Endodermal cell (in vitro differentiated cells): ENCODE results near the gene PRR5L. TPM values are rescaled to one million over a fixed set of nuclear protein-coding genes. Genes with fewer than 3 reads are reported as not detected.

Experiments used
- DNase-seq: peaks from one replicate; pipeline ENCODE4 v3.0.0-alpha.2; 2017
- H3K27ac ChIP-seq: 2 replicates; pipeline ENCODE4 v1.5.1; 2013; ENCODE audit warnings: mild to moderate bottlenecking, low read depth, low read length, moderate library complexity
- H3K27me3 ChIP-seq: 2 replicates; pipeline ENCODE4 v1.6.1; 2013; ENCODE audit warnings: mild to moderate bottlenecking, low read length, moderate library complexity; ENCODE audit not compliant: insufficient read depth, control insufficient read depth, poor library complexity, severe bottlenecking
- H3K36me3 ChIP-seq: 2 replicates; pipeline ENCODE4 v1.7.0; 2013; ENCODE audit warnings: mild to moderate bottlenecking, low read length, moderate library complexity; ENCODE audit not compliant: control insufficient read depth, insufficient read depth
- H3K4me1 ChIP-seq: one replicate; pipeline ENCODE4 v1.7.0; 2013; ENCODE audit warnings: low read length; ENCODE audit not compliant: control insufficient read depth, insufficient read depth
- H3K4me3 ChIP-seq: 2 replicates; pipeline ENCODE4 v1.5.1; 2013; ENCODE audit warnings: mild to moderate bottlenecking, low read length, moderate library complexity
- H3K9ac ChIP-seq: 2 replicates; pipeline ENCODE4 v1.6.1; 2013; ENCODE audit warnings: mild to moderate bottlenecking, low read length, moderate library complexity; ENCODE audit not compliant: poor library complexity, severe bottlenecking; ENCODE audit errors: extremely low read depth
- H3K9me3 ChIP-seq: 2 replicates; pipeline ENCODE4 v1.6.1; 2013; ENCODE audit warnings: mild to moderate bottlenecking, low read length, moderate library complexity; ENCODE audit not compliant: control insufficient read depth
- H3K27ac Mint-ChIP-seq: 2 replicates; pipeline ENCODE4 v1.8.0; 2020; ENCODE audit warnings: mixed read lengths
- H3K27me3 Mint-ChIP-seq: 2 replicates; pipeline ENCODE4 v1.8.0; 2021; ENCODE audit warnings: mild to moderate bottlenecking, mixed read lengths; ENCODE audit not compliant: insufficient read depth
- H3K36me3 Mint-ChIP-seq: 2 replicates; pipeline ENCODE4 v1.8.0; 2020; ENCODE audit warnings: low read depth, mixed read lengths
- H3K4me1 Mint-ChIP-seq: 2 replicates; pipeline ENCODE4 v1.8.0; 2020; ENCODE audit warnings: mixed read lengths
- H3K4me3 Mint-ChIP-seq: 2 replicates; pipeline ENCODE4 v1.8.0; 2020; ENCODE audit warnings: mild to moderate bottlenecking, moderate library complexity, mixed read lengths
- H3K9me3 Mint-ChIP-seq: 2 replicates; pipeline ENCODE4 v1.8.0; 2020; ENCODE audit warnings: mild to moderate bottlenecking, mixed read lengths
- WGBS, 2 experiments: methylation state at CpG; one replicate each; pipeline versions ENCODE4 v1.1.5 to v1.1.7; 2013; ENCODE audit warnings: missing lambda C conversion rate in 2 of 2, mixed read lengths in 1 of 2; ENCODE audit not compliant: insufficient coverage in 1 of 2, insufficient read length in 1 of 2; 5-methylcytosine and 5-hydroxymethylcytosine counted together
- total RNA-seq, 2 donors: library from RNA; stranded (reverse); fragmentation: NEBNext Ultra II Directional in 1 of 2; extraction: Animal tissue kit (Norgen Biotek cat#: 25700) in 1 of 2; gene quantifications; 2 replicates in 1 of 2; 3 replicates in 1 of 2; pipeline ENCODE4 v1.2.1, GENCODE V29; 2021
- TF ChIP-seq, protein P1 (sequence below): fragments of 200-600 bp; sonication (generic); conservative IDR thresholded peaks from 2 replicates; pipeline ENCODE4 v1.5.0; 2021; ENCODE audit warnings: antibody characterized with exemption, mild to moderate bottlenecking

The PRR5L gene
- total RNA-seq, 2 donors from 2014 or later = 5.3 to 7.2 TPM

DNA sequence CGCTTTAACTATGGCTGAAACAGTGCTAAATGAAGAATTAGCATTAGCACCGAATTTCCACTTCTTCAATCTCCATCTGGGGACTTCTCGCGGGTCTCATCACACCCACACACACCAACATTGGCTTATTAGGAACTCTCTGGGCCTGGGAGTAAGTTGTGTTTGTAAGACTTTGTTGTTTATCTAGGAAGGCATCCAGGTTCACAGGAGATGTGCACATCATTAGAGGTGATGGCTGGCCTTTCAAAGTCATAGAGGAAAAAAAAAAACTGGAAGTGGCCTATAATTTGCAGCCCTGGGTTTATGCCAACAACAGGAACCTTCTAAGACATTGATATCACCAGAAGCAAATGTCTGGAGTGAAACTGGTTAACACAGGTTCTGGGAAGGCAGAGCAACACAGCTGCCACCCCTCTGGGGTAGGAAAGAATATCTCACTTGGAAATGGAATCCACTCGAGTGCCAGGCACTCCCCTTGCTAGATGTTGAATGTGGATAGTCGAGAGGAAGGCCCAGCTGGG lies 129.5 kb downstream of the PRR5L start:
- no peaks in the 10 kb centered on the region for H3K9me3 ChIP-seq
- H3K4me3 ChIP-seq = no peak overlapping the region
- no peak overlapping the region for H3K9ac ChIP-seq
- H3K27ac ChIP-seq = no peak overlapping the region
- H3K27me3 Mint-ChIP-seq = peaks cover 90% of the 10 kb centered on the region
- no peaks in the 10 kb centered on the region for H3K36me3 ChIP-seq
- H3K4me3 Mint-ChIP-seq = no peak overlapping the region
- no peaks in the 10 kb centered on the region for H3K4me1 ChIP-seq
- H3K9me3 Mint-ChIP-seq = no peaks in the 10 kb centered on the region
- TF ChIP-seq, protein P1, sequence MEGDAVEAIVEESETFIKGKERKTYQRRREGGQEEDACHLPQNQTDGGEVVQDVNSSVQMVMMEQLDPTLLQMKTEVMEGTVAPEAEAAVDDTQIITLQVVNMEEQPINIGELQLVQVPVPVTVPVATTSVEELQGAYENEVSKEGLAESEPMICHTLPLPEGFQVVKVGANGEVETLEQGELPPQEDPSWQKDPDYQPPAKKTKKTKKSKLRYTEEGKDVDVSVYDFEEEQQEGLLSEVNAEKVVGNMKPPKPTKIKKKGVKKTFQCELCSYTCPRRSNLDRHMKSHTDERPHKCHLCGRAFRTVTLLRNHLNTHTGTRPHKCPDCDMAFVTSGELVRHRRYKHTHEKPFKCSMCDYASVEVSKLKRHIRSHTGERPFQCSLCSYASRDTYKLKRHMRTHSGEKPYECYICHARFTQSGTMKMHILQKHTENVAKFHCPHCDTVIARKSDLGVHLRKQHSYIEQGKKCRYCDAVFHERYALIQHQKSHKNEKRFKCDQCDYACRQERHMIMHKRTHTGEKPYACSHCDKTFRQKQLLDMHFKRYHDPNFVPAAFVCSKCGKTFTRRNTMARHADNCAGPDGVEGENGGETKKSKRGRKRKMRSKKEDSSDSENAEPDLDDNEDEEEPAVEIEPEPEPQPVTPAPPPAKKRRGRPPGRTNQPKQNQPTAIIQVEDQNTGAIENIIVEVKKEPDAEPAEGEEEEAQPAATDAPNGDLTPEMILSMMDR = no peak
- no peak overlapping the region for H3K27ac Mint-ChIP-seq
- H3K27me3 ChIP-seq = peaks cover 62% of the 10 kb centered on the region
- WGBS, 2 experiments = 92 to 100% methylated on average over 2 to 4 of the region's 6 CpGs
- peaks cover 10% of the 10 kb centered on the region for H3K4me1 Mint-ChIP-seq
- no peaks in the 10 kb centered on the region for H3K36me3 Mint-ChIP-seq
- DNase-seq = no peak

GRCh38 chr11:36426226-36426848 lies 130.2 kb downstream of the PRR5L start:
- Histone ChIP-seq H3K36me3 (no peaks in the 10 kb centered on the region), H3K9ac (no peak overlapping the region), H3K4me1 (no peaks in the 10 kb centered on the region), H3K27ac (no peak overlapping the region), H3K27me3 (peaks cover 62% of the 10 kb centered on the region), H3K9me3 (no peaks in the 10 kb centered on the region), H3K4me3 (no peak overlapping the region)
- Mint-ChIP-seq H3K4me1 (peaks cover 3% of the 10 kb centered on the region), H3K9me3 (no peaks in the 10 kb centered on the region), H3K27ac (no peak overlapping the region), H3K27me3 (peaks cover 89% of the 10 kb centered on the region), H3K36me3 (no peaks in the 10 kb centered on the region), H3K4me3 (no peak overlapping the region)
- WGBS, 2 experiments = 92% methylated on average over 4 of the region's 4 CpGs; no CpG with 5 or more reads in 1 of the 2 experiments
- no peak for DNase-seq
- TF ChIP-seq, protein P1 = no peak

DNA sequence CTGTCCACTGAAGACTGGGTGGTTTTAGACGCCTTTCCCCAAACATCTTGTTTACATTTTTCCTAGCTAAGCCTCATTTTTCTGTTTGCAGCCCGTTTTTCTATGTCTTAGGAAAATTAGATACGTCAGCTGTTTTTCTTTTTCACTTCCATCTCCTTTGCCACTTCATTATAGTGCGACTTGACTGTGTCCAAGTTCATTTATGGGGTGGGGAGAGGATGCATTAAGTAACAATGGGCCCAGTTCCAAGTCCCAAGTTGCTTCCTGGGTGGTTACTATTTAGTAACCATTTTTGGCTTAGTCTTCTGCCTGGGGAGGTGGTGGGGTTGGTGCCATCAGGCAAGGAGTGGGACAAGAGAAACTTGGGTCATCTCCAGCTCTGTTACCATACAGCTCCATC lies 131.0 kb downstream of the PRR5L start:
- DNase-seq = no peak
- Histone ChIP-seq H3K36me3 (no peaks in the 10 kb centered on the region), H3K4me1 (no peaks in the 10 kb centered on the region), H3K27me3 (peaks cover 56% of the 10 kb centered on the region), H3K27ac (no peak overlapping the region), H3K9ac (no peak overlapping the region), H3K4me3 (no peak overlapping the region), H3K9me3 (no peaks in the 10 kb centered on the region)
- Mint-ChIP-seq H3K36me3 (no peaks in the 10 kb centered on the region), H3K27me3 (peaks cover 88% of the 10 kb centered on the region), H3K27ac (no peak overlapping the region), H3K4me1 (no peaks in the 10 kb centered on the region), H3K4me3 (no peak overlapping the region), H3K9me3 (no peaks in the 10 kb centered on the region)
- TF ChIP-seq, protein P1 = no peak
- WGBS, 2 experiments = 91 to 100% methylated on average over 2 to 4 of the region's 4 CpGs
